PFSK-1 (cell line): Measurements from ENCODE around the gene PHF11.

ENCODE experiments used
- FOXP2 ChIP-seq: optimal IDR thresholded peaks from 2 replicates; pipeline ENCODE3; 2011; ENCODE audit warnings: borderline replicate concordance, control low read depth, inconsistent platforms; ENCODE audit not compliant: insufficient read depth; ENCODE audit errors: extremely low read length, extremely low read depth
- POLR2AphosphoS5 ChIP-seq: IDR thresholded peaks from 2 replicates; pipeline ENCODE4 v1.6.1; 2012; ENCODE audit warnings: low read depth, mild to moderate bottlenecking, control low read depth, low read length, moderate library complexity
- REST ChIP-seq, 2 experiments: IDR thresholded peaks; 2 replicates each; pipeline versions ENCODE4 v1.6.1 to v1.8.0; 2011 to 2012; ENCODE audit warnings: low read depth in 2 of 2, low read length in 2 of 2, control low read depth in 1 of 2, inconsistent platforms in 1 of 2, mild to moderate bottlenecking in 1 of 2, moderate library complexity in 1 of 2; ENCODE audit not compliant: insufficient read depth in 1 of 2
- SIN3A ChIP-seq: IDR thresholded peaks from 2 replicates; pipeline ENCODE4 v1.6.1; 2012; ENCODE audit warnings: mild to moderate bottlenecking, low read length, moderate library complexity, borderline replicate concordance; ENCODE audit not compliant: insufficient read depth
- TAF1 ChIP-seq: IDR thresholded peaks from 2 replicates; pipeline ENCODE4 v1.6.1; 2012; ENCODE audit warnings: low read length, control low read depth, borderline replicate concordance; ENCODE audit not compliant: insufficient read depth

Gene PHF11

DNA sequence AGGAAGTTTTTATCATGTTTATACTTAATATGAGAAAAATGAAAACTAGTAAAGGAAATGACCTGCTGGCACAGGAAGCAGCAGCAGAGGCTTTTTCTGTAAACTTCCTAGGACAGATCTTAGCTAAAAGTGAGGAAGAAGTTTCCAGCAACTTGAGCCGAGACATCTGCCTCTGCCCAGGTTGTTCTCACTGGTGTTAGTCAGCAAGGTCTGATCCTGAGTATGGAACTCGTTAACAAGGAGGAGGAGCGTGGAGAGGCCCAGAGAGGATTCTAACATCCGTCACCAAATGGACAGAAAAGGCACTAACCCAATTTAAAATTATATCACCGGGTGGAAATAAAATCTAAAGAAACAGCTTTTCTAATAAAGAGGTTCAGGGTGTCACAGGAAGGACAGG, 43.6 kb downstream of the PHF11 start:
- TF ChIP-seq SIN3A (no peak), POLR2AphosphoS5 (no peak), REST (IDR thresholded peaks at IDR 0.05; ENCODE audit: insufficient read depth in 1 of 2, low read depth in 2 of 2, low read length in 2 of 2) (no peak), FOXP2 (no peak), TAF1 (no peak)

DNA sequence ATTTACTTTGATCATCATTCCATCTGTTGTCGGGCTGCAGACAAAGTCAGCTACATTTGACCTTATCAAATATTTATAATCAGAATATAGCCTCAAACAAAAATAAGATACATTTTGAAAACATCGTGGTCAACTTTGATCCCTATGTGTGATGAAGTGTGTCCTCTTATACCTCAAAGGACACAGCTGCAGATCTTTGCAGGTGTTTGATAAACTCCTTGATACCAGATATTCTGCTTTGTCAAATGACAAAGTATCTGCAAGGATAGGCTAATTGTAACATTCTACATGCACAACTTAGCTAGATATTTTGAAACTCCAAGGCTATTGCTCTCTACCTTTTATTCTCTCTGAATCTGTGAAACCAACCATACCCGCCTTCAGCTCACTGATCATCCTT, 44.0 kb downstream of the PHF11 start:
- TF ChIP-seq SIN3A (no peak), TAF1 (no peak), FOXP2 (no peak), POLR2AphosphoS5 (no peak), REST (IDR thresholded peaks at IDR 0.05; ENCODE audit: insufficient read depth in 1 of 2, low read depth in 2 of 2, low read length in 2 of 2) (no peak)

DNA sequence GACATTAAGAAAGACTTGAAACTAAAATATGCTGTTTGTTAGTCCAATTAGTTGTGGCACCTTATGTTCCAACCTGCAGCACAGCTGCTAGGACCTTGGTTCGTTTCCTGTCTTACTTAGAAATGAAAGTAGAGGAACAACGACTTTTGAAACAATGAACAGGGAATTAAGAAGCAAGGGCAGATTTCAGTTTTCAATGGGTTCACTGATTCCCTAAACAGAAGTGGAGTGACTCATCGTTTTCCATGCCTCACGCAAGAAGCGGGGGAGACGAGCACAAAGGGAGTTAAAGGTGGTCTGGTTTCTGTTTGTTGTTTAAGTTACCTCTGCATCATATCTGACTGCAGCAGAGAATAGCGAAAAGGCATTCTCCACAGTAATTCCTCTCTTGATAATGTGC, 44.8 kb downstream of the PHF11 start:
- TF ChIP-seq SIN3A (no peak), POLR2AphosphoS5 (no peak), TAF1 (no peak), FOXP2 (no peak), REST (IDR thresholded peaks at IDR 0.05; ENCODE audit: insufficient read depth in 1 of 2, low read depth in 2 of 2, low read length in 2 of 2) (no peak)

GRCh38 chr13:49543656-49544055, 47.9 kb downstream of the PHF11 start:
- TF ChIP-seq POLR2AphosphoS5, result no peak
- TF ChIP-seq TAF1, result no peak
- TF ChIP-seq REST (IDR thresholded peaks at IDR 0.05; ENCODE audit: insufficient read depth in 1 of 2, low read depth in 2 of 2, low read length in 2 of 2), result no peak
- no peak for TF ChIP-seq FOXP2
- no peak for TF ChIP-seq SIN3A

DNA sequence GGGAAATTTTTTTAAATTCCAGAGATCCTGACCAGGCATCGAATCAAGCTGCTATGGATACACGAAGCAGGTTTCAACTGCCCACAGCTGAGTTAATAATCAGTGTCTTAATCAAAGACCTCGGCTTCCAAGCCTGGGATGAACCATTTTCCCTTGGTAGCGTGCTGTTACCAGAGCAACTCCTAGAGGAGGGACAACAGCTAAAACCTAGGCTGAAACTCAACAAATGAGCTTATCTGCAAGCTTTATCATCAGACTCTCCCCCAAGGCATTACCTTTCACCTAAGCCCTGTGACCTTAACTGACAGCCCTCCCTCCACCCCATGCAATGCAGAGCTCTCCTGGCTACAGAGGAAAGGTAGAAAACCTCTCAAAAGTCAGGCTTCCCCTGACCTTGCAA, 49.9 kb downstream of the PHF11 start:
- TF ChIP-seq TAF1 (no peak), SIN3A (no peak), POLR2AphosphoS5 (no peak), FOXP2 (no peak), REST (IDR thresholded peaks at IDR 0.05; ENCODE audit: insufficient read depth in 1 of 2, low read depth in 2 of 2, low read length in 2 of 2) (no peak)
